ENCODE measurements around the gene FGA. TPM values are rescaled to one million over a fixed set of nuclear protein-coding genes. Genes with fewer than 3 reads are reported as not detected.

Gene FGA
- total RNA-seq, 2 experiments from 2014 or later = not detected

- no peaks in the 10 kb centered on the region for H3K9me3 ChIP-seq (ENCODE audit: control insufficient read depth in 1 of 2, insufficient read depth in 1 of 2, low read length in 2 of 2)
- ChIA-PET POLR2A (interaction anchor here (0.7 to 1.9 kb wide), 11 partner anchors 10 to 1403 kb away, joined by 3 to 10 read pairs (median 4); partner anchors contain the start of genes CTSO, FGG and MAP9), CTCF (interaction anchor here (1.1 to 1.5 kb wide), 2 partner anchors 20 to 69 kb away, joined by 3 to 7 read pairs; no protein-coding TSS in a partner anchor)
- peak within 1 kb of the TSS; percentile 80 for H3K4me3 ChIP-seq (ENCODE audit: low read length)
- no peaks in the 10 kb centered on the region for H3K27me3 ChIP-seq (ENCODE audit: control insufficient read depth in 1 of 2, insufficient read depth in 2 of 2, low read length in 2 of 2)
- peak within 1 kb of the TSS; percentile 54 to 62 for H3K27ac ChIP-seq (ENCODE audit: low read depth in 1 of 2, low read length in 2 of 2)
- Mint-ChIP-seq H3K9me3 (no peaks in the 10 kb centered on the region), H3K4me1 (ENCODE audit: low read depth) (peaks cover 36% of the 10 kb centered on the region), H3K27ac (peak within 1 kb of the TSS; percentile 84), H3K4me3 (peak within 1 kb of the TSS; percentile 93), H3K27me3 (no peaks in the 10 kb centered on the region), H3K36me3 (ENCODE audit: low read depth) (peaks cover 46% of the 10 kb centered on the region)
- ATAC-seq (ENCODE audit: poor library complexity) (peak; percentile 95), DNase-seq (peak; percentile 92 to 99 (median 96))
- H3K4me1 ChIP-seq (ENCODE audit: insufficient read depth, low read length) = peaks cover 15% of the 10 kb centered on the region
- intact Hi-C loops (cut with DNase I, micrococcal nuclease) = loop anchor here (5.0 to 10.0 kb wide), 3 partner anchors 432 to 1402 kb away; partner anchors contain the start of gene CTSO (in 1 of the 2)
- peaks cover 30% of the 10 kb centered on the region for H3K36me3 ChIP-seq (ENCODE audit: insufficient read depth, low read length)
- TF ChIP-seq, protein P1, sequence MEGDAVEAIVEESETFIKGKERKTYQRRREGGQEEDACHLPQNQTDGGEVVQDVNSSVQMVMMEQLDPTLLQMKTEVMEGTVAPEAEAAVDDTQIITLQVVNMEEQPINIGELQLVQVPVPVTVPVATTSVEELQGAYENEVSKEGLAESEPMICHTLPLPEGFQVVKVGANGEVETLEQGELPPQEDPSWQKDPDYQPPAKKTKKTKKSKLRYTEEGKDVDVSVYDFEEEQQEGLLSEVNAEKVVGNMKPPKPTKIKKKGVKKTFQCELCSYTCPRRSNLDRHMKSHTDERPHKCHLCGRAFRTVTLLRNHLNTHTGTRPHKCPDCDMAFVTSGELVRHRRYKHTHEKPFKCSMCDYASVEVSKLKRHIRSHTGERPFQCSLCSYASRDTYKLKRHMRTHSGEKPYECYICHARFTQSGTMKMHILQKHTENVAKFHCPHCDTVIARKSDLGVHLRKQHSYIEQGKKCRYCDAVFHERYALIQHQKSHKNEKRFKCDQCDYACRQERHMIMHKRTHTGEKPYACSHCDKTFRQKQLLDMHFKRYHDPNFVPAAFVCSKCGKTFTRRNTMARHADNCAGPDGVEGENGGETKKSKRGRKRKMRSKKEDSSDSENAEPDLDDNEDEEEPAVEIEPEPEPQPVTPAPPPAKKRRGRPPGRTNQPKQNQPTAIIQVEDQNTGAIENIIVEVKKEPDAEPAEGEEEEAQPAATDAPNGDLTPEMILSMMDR (IDR thresholded peaks at IDR 0.05) = no peak
Observed at GRCh38 chr4:154549894-154550790, 40.4 kb downstream of the FGA start, which contains the start of gene PLRG1. Gene PLRG1 (minus strand): TSS chr4:154550400. CDS start chr4:154550308, 92 bp downstream.

DNA sequence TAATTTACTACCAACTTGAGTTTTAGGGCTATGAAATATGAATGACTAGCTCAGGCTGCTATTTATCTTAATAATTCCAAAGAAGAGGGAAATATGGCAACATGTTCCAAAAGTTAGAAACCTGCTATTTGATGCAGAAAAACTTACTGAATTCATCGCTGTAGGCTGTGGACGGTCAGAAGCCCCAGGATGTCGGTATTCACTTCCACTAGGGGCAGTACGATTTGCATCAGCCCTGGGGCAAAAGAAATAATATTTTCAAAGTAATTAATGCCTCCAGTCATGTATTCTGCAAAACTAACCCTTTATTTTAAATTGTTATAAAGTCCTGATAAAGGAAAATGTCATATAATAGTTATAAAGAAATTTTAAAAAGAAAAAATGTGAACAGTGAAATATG lies 44.9 kb downstream of the FGA start:
- Mint-ChIP-seq H3K9me3 (no peaks in the 10 kb centered on the region), H3K4me3 (no peak overlapping the region), H3K36me3 (ENCODE audit: low read depth) (peaks cover 90% of the 10 kb centered on the region), H3K4me1 (ENCODE audit: low read depth) (peaks cover 38% of the 10 kb centered on the region), H3K27ac (no peak overlapping the region), H3K27me3 (no peaks in the 10 kb centered on the region)
- Histone ChIP-seq H3K27me3 (ENCODE audit: control insufficient read depth in 1 of 2, insufficient read depth in 2 of 2, low read length in 2 of 2) (no peaks in the 10 kb centered on the region), H3K36me3 (ENCODE audit: insufficient read depth, low read length) (peaks cover 74% of the 10 kb centered on the region), H3K9me3 (ENCODE audit: control insufficient read depth in 1 of 2, insufficient read depth in 1 of 2, low read length in 2 of 2) (no peaks in the 10 kb centered on the region), H3K4me1 (ENCODE audit: insufficient read depth, low read length) (peaks cover 13% of the 10 kb centered on the region), H3K27ac (ENCODE audit: low read depth in 1 of 2, low read length in 2 of 2) (no peak overlapping the region), H3K4me3 (ENCODE audit: low read length) (no peak overlapping the region)
- POLR2A ChIA-PET = no interaction called here
- TF ChIP-seq, protein P1 (IDR thresholded peaks at IDR 0.05) = no peak
- intact Hi-C loops (cut with DNase I, micrococcal nuclease) = no loop called here
- CTCF ChIA-PET = no interaction called here
- ATAC-seq (ENCODE audit: poor library complexity) (no peak), DNase-seq (no peak)

DNA sequence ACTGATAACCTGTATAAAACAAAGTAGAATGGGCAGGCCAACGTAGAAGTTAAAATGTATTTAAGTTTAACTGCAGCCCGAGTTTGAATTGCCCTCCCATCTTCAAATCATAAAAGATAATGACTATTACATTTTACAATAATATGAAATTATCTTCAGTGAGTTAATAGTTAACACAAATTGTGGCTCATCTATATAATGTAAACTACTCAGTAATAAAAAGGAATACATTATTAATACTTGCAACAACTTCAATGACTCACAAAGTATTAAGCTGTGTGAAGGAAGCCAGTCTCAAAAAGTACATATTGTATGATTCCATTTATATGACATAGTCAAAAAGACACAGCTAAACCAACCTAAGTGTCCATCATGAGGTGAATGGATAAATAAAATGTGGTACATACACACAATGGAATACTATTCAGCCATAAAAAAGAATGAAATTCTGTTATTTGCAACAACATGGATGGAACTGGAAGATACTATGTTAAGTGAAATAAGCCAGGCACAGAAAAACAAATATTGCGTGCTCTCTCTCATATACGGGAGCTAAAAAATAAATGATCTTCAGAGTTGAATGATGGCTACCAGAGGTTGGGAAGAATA lies 48.2 kb downstream of the FGA start:
- ATAC-seq (ENCODE audit: poor library complexity) = no peak
- intact Hi-C loops (cut with DNase I, micrococcal nuclease) = no loop called here
- Histone ChIP-seq H3K4me3 (ENCODE audit: low read length) (no peak overlapping the region), H3K27ac (ENCODE audit: low read depth in 1 of 2, low read length in 2 of 2) (no peak overlapping the region), H3K27me3 (ENCODE audit: control insufficient read depth in 1 of 2, insufficient read depth in 2 of 2, low read length in 2 of 2) (no peaks in the 10 kb centered on the region), H3K4me1 (ENCODE audit: insufficient read depth, low read length) (no peaks in the 10 kb centered on the region), H3K9me3 (ENCODE audit: control insufficient read depth in 1 of 2, insufficient read depth in 1 of 2, low read length in 2 of 2) (no peaks in the 10 kb centered on the region), H3K36me3 (ENCODE audit: insufficient read depth, low read length) (peaks cover 100% of the 10 kb centered on the region)
- peak overlapping the region; percentile 4 for H3K27ac Mint-ChIP-seq
- H3K27me3 Mint-ChIP-seq = no peaks in the 10 kb centered on the region
- POLR2A ChIA-PET = no interaction called here
- H3K4me1 Mint-ChIP-seq (ENCODE audit: low read depth) = peaks cover 15% of the 10 kb centered on the region
- H3K4me3 Mint-ChIP-seq = no peak overlapping the region
- peaks cover 94% of the 10 kb centered on the region for H3K36me3 Mint-ChIP-seq (ENCODE audit: low read depth)
- DNase-seq = no peak
- CTCF ChIA-PET = no interaction called here
- no peaks in the 10 kb centered on the region for H3K9me3 Mint-ChIP-seq
- TF ChIP-seq, protein P1 (IDR thresholded peaks at IDR 0.05) = no peak

Other genes with a start within 250 kb of the FGA start
- under 1 TPM; 0.16 to 0.22 TPM for gene DCHS2, start 98.9 kb downstream of the FGA start, total RNA-seq
- 10 to 100 TPM; 41.1 to 44.8 TPM for gene PLRG1, start 40.3 kb downstream of the FGA start, total RNA-seq
- not detected for gene FGB, start 27.7 kb downstream of the FGA start, total RNA-seq
- gene FGG, start 21.9 kb upstream of the FGA start, total RNA-seq = not detected
- gene LRAT, start 153.3 kb upstream of the FGA start, total RNA-seq = not detected
- gene RBM46, start 190.5 kb upstream of the FGA start, total RNA-seq = not detected